ENCODE results near the gene GUCD1. TPM values are rescaled to one million over a fixed set of nuclear protein-coding genes. Genes with fewer than 3 reads are reported as not detected.
A peak's percentile ranks its signal among the peaks of the same experiment; 100 is the strongest.

Gene GUCD1
- total and polyA plus RNA-seq, 2 of the 13 experiments (the other 11 are each of a cell fraction or from before 2014, with no cell fraction given) = 128 to 245 TPM

DNA sequence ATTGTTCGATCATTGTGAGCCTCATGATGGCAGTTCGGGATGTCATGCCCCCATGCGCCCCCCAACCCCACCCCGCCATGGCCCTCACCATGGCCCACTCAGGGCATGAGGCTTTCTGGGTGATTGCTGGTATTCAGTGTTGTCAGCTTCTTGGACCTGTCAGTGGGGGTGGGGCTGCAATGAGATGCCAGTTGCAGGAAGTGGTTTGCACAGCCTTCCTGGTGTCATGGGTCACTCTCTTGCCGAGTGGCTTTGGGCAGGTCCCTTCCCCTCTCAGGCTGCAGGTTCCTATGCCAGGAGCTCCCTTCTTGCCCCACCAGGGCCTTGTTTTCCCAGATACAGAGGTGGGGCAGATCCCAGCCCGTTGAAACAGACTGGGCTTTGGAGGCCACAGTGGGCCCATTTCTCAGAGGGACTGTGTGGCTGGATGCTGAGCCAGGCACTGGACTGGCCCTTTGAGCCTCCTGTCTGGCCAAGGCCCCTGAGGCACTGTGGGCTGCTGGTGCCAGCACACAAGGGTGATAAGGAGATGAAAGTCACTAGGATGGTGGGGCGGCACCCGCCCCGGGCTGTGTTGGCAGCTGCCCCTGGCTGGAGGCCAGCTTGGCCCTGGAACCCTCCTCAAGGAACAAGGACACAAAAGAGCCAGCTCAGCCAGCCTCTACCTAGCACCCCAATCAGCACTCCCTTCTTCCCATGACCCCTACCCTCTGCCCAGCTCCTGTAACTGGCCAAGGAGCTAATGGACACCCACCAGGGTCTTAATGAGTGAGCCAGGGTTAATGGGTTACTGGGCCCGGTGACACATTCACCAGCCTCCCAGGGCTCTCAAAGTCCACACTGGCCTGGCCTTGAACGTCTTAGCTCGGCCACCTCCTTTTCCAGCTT lies 46.5 kb upstream of the GUCD1 start (continued):
- TF ChIP-seq ZNF407 (CRISPR knock-in tag; IDR thresholded peaks at IDR 0.05; ENCODE audit: not compliant biosample characterization) (no peak), HNRNPK (IDR thresholded peaks at IDR 0.05; ENCODE audit: low read depth, low read length, poor library complexity, severe bottlenecking) (no peak), BRD4 (CRISPR knock-in tag; IDR thresholded peaks at IDR 0.05) (no peak), ZNF160 (CRISPR knock-in tag; IDR thresholded peaks at IDR 0.05) (no peak), ZNF296 (CRISPR knock-in tag; conservative IDR thresholded peaks at IDR 0.05) (peak; percentile 67; the same call in 1 of the 2 replicates), ZNF30 (CRISPR knock-in tag; IDR thresholded peaks at IDR 0.05) (no peak), BORCS8-MEF2B (CRISPR knock-in tag; IDR thresholded peaks at IDR 0.05) (no peak), SIN3B (IDR thresholded peaks at IDR 0.05; ENCODE audit: low read length) (no peak), ZNF496 (CRISPR knock-in tag; IDR thresholded peaks at IDR 0.05; ENCODE audit: insufficient replicate concordance) (no peak), FOXJ3 (CRISPR knock-in tag; IDR thresholded peaks at IDR 0.05; ENCODE audit: borderline replicate concordance) (0 out of 2 replicates have a peak, but pooled peaks have one; percentile 5), NR2F1 (CRISPR knock-in tag; IDR thresholded peaks at IDR 0.05) (0 out of 4 replicates have a peak, but pooled peaks of 1 of the 2 experiments have one; percentile 19), SALL1 (CRISPR knock-in tag; IDR thresholded peaks at IDR 0.05) (peak; percentile 71; the same call in 1 of the 2 replicates), JARID2 (CRISPR knock-in tag; IDR thresholded peaks at IDR 0.05; ENCODE audit: insufficient replicate concordance) (no peak), MLLT10 (CRISPR knock-in tag; IDR thresholded peaks at IDR 0.05) (no peak)
- TF ChIP-seq, protein P1, sequence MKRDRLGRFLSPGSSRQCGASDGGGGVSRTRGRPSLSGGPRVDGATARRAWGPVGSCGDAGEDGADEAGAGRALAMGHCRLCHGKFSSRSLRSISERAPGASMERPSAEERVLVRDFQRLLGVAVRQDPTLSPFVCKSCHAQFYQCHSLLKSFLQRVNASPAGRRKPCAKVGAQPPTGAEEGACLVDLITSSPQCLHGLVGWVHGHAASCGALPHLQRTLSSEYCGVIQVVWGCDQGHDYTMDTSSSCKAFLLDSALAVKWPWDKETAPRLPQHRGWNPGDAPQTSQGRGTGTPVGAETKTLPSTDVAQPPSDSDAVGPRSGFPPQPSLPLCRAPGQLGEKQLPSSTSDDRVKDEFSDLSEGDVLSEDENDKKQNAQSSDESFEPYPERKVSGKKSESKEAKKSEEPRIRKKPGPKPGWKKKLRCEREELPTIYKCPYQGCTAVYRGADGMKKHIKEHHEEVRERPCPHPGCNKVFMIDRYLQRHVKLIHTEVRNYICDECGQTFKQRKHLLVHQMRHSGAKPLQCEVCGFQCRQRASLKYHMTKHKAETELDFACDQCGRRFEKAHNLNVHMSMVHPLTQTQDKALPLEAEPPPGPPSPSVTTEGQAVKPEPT (CRISPR knock-in tag; IDR thresholded peaks at IDR 0.05; ENCODE audit: low read depth) = no peak
- TF ChIP-seq, protein P2, sequence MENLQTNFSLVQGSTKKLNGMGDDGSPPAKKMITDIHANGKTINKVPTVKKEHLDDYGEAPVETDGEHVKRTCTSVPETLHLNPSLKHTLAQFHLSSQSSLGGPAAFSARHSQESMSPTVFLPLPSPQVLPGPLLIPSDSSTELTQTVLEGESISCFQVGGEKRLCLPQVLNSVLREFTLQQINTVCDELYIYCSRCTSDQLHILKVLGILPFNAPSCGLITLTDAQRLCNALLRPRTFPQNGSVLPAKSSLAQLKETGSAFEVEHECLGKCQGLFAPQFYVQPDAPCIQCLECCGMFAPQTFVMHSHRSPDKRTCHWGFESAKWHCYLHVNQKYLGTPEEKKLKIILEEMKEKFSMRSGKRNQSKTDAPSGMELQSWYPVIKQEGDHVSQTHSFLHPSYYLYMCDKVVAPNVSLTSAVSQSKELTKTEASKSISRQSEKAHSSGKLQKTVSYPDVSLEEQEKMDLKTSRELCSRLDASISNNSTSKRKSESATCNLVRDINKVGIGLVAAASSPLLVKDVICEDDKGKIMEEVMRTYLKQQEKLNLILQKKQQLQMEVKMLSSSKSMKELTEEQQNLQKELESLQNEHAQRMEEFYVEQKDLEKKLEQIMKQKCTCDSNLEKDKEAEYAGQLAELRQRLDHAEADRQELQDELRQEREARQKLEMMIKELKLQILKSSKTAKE (CRISPR knock-in tag; IDR thresholded peaks at IDR 0.05; ENCODE audit: borderline replicate concordance) = peak; percentile 59; the same call in 1 of the 2 replicates
